ENCODE results near the gene OR51S1.
"Not testable (repeated sequence)": the region's sequence is repeated elsewhere in the genome, so short reads cannot be mapped to it uniquely, and the experiment has no call there.

Gene OR51S1

DNA sequence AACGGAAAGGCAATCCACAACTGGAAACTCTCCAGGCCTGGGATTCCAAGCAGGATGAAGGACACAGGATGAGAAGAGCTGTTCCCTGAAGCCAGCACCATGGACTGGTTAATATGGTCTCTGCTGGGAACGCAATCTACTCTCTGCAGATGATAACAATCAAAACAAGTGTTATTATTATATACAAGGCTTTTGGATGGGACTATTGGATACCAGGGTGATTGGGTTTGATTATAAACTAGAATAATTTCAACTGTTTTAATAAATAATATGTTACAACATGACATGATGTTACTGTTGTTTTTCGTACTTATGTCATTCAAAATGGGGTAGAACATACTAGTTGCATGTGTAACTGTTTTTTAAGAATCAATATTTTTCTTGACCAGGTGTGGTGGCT is 44.7 kb downstream of the OR51S1 start, which contains the start of gene OR52R1:
TSS of gene OR52R1 (minus strand) at position 101 of the 400 bp plus-strand sequence. CDS start at position 101, 0 bp downstream.
- DNase-seq (ENCODE audit: low read depth) = no peak

DNA sequence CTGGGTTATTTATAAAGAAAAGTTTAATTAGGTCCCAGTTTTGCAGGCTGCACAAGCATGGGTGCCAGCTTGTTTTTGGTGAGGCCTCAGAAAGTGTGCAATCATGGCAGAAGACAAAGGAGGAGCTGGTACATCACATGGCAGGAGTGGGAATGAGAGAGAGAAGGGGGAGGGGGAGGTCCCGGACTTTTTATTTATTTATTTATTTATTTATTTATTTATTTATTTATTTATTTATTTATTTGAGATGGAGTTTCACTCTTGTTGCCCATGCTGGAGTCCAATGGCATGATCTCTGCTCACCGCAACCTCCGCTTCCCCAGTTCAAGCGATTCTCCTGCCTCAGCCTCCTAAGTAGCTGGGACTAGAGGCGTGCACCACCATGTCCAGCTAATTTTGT is 47.7 kb downstream of the OR51S1 start:
- DNase-seq (ENCODE audit: low read depth) = not testable (repeated sequence)

DNA sequence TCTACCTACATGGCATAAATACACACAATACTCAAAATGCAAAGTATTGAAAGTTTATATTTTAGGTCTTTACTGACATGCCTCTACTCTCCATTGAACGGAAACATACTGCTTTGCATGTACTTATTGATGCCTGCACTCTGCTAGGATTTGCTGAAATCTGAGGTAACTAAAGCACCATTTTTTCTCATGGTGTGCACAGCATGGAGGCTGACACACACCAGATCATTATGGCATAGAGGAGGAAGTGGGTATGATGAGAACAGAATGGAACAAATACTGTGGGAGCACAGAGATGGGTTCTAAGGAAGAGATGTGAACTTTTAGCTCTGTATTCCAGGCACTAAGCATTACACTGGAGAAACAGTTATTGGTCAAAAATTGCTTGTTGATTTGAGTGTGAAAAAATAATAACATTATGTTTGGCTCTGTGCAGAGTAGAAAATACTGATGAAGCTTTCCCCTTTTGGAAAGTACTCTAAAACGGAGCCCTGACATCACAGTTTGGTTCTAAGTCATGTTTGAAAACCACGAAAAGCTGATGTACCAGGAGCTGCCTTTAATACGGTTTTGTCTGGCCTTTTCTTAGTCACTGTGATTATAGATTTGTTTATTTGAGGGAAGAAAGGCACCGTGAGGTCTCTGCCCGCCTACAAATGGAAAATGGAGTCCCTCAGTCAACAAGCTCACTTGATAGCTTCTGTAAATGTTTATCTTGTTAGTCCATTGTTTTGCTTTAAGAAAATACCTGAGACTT is 50.4 kb downstream of the OR51S1 start:
- DNase-seq (ENCODE audit: low read depth) = no peak
